ENCODE measurements around the gene GIPC3.

DNA sequence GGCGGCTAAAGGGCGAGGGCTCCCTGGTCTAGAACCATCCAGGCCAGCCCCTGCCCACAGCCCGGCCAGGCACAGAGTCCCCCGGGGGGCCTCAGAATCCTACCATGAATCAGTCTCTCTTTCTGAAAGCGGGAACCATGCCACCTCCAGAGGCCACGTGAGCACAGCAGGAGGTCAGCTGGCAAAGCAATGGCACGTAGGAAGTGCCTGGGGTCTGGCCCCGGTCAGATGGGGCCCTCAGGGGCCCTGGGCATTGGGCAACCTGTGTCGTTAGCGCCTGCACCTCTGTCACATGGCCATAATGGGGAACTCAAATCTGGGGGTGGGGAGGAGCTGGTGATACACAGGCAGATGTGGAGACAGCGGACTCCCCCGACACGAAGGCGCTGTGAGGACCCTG lies 36.7 kb upstream of the GIPC3 start:
- TF ChIP-seq, protein P1, sequence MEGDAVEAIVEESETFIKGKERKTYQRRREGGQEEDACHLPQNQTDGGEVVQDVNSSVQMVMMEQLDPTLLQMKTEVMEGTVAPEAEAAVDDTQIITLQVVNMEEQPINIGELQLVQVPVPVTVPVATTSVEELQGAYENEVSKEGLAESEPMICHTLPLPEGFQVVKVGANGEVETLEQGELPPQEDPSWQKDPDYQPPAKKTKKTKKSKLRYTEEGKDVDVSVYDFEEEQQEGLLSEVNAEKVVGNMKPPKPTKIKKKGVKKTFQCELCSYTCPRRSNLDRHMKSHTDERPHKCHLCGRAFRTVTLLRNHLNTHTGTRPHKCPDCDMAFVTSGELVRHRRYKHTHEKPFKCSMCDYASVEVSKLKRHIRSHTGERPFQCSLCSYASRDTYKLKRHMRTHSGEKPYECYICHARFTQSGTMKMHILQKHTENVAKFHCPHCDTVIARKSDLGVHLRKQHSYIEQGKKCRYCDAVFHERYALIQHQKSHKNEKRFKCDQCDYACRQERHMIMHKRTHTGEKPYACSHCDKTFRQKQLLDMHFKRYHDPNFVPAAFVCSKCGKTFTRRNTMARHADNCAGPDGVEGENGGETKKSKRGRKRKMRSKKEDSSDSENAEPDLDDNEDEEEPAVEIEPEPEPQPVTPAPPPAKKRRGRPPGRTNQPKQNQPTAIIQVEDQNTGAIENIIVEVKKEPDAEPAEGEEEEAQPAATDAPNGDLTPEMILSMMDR (IDR thresholded peaks at IDR 0.05), result no peak
- no peak for TF ChIP-seq EP300 (IDR thresholded peaks at IDR 0.05)
